Activated T-helper 2 cell treated with anti-CD3 and anti-CD28 coated beads, Interferon-gamma antibody, Interleukin-2, Interleukin-4, amounts not matched to agents 10 μg/mL and 5 μg/mL and 100 μg/mL, durations not matched to agents 14 hours and 24 hours and 36 hours (primary cell): ENCODE measurements around the gene CCDC50. TPM values are rescaled to one million over a fixed set of nuclear protein-coding genes. Genes with fewer than 3 reads are reported as not detected.

ENCODE experiments used
- DNase-seq: peaks from one replicate; pipeline ENCODE4 v3.0.0; 2021; ENCODE audit warnings: low spot score
- H3K27ac Mint-ChIP-seq: one replicate; pipeline ENCODE4 v1.8.0; 2021; ENCODE audit warnings: mixed read lengths
- H3K27me3 Mint-ChIP-seq: one replicate; pipeline ENCODE4 v1.8.0; 2021; ENCODE audit warnings: low read depth, mixed read lengths
- H3K36me3 Mint-ChIP-seq: one replicate; pipeline ENCODE4 v1.8.0; 2021; ENCODE audit warnings: low read depth, mixed read lengths
- H3K4me1 Mint-ChIP-seq: one replicate; pipeline ENCODE4 v1.8.0; 2021; ENCODE audit warnings: low read depth, mixed read lengths
- H3K4me3 Mint-ChIP-seq: one replicate; pipeline ENCODE4 v1.8.0; 2021; ENCODE audit warnings: low read depth, mild to moderate bottlenecking, moderate library complexity, mixed read lengths
- H3K9me3 Mint-ChIP-seq: one replicate; pipeline ENCODE4 v1.8.0; 2021; ENCODE audit warnings: mixed read lengths
- intact Hi-C: fragments of 100-400 bp; cut with micrococcal nuclease; formaldehyde crosslinking; loops from one replicate; pipeline ENCODE4 v1.15.1; 2023
- total RNA-seq: library from RNA; stranded (reverse); gene quantifications from 2 replicates; pipeline ENCODE4 v1.2.3, GENCODE V29; 2022

CCDC50 gene
- total RNA-seq, 1 donor from 2014 or later, result 32.1 TPM

DNA sequence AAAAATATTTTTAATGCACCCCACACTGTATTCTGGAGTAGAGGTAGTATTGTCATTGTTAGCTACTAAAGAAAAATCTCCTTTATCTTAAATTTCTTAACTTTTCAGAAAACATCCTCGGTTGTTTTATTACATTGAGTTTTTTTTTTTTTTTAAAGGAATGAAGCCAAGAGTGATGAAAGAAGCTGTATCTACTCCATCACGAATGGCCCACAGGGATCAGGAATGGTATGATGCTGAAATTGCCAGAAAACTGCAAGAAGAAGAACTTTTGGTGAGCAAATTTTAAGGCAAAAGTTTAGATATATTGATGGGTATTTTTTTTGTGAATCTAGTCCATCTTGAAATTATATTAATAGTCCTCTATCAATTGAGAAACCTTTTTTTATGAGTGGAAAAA, 50.8 kb downstream of the CCDC50 start:
- no peaks in the 10 kb centered on the region for H3K27me3 Mint-ChIP-seq
- no peak for DNase-seq
- peaks cover 10% of the 10 kb centered on the region for H3K36me3 Mint-ChIP-seq
- no peaks in the 10 kb centered on the region for H3K9me3 Mint-ChIP-seq
- no peak overlapping the region for H3K4me3 Mint-ChIP-seq
- peaks cover 12% of the 10 kb centered on the region for H3K4me1 Mint-ChIP-seq
- H3K27ac Mint-ChIP-seq, result no peak overlapping the region
- intact Hi-C loops, result loop anchor here (10.0 kb wide), 1 partner anchor 135 kb away; no protein-coding TSS in a partner anchor

DNA sequence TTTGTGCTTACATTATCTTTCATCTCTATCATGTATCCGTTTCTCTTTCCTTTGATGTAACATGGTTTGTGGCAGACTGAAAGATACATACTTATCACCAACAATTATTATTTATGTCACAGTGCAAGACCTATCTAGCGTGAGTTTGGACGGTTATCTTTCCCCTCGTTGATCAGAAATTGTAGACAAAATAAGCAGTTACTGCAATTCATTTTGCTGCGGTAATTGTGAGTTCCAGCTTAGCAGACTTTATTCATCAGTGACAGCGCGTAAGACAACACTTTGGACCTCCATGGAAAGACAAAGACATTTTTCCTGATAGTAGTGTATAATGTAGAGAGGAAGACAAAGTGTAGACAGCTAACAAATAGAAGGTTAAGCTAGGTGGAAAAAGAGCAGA, 52.1 kb downstream of the CCDC50 start:
- Mint-ChIP-seq H3K4me3 (no peak overlapping the region), H3K4me1 (peaks cover 12% of the 10 kb centered on the region), H3K27me3 (no peaks in the 10 kb centered on the region), H3K36me3 (peaks cover 10% of the 10 kb centered on the region), H3K9me3 (no peaks in the 10 kb centered on the region), H3K27ac (no peak overlapping the region)
- intact Hi-C loops, result loop anchor here (10.0 kb wide), 1 partner anchor 137 kb away; no protein-coding TSS in a partner anchor
- no peak for DNase-seq

DNA sequence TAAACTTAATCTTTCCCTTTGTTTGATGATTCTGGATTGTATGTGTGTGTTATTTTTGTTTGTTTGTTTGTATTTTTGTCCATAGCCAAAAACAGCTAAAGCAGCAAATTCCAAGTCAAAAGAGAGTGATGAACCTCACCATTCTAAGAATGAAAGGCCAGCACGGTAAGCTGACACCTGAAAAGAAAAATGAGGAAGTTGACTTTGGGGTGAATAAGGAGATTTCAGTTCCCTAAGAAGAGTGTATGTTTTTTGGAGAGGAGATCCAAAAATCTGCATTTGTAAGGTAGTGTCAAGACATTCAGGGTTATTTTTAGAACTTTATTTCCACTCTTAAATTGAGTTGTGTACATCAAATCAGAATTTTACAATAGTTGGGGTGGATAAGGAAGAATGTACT, 53.5 kb downstream of the CCDC50 start:
- H3K9me3 Mint-ChIP-seq, result no peaks in the 10 kb centered on the region
- no peaks in the 10 kb centered on the region for H3K27me3 Mint-ChIP-seq
- no peak for DNase-seq
- H3K27ac Mint-ChIP-seq, result no peak overlapping the region
- H3K4me3 Mint-ChIP-seq, result no peak overlapping the region
- peaks cover 12% of the 10 kb centered on the region for H3K4me1 Mint-ChIP-seq
- intact Hi-C loops, result loop anchor here (10.0 kb wide), 1 partner anchor 138 kb away; no protein-coding TSS in a partner anchor
- peaks cover 10% of the 10 kb centered on the region for H3K36me3 Mint-ChIP-seq

DNA sequence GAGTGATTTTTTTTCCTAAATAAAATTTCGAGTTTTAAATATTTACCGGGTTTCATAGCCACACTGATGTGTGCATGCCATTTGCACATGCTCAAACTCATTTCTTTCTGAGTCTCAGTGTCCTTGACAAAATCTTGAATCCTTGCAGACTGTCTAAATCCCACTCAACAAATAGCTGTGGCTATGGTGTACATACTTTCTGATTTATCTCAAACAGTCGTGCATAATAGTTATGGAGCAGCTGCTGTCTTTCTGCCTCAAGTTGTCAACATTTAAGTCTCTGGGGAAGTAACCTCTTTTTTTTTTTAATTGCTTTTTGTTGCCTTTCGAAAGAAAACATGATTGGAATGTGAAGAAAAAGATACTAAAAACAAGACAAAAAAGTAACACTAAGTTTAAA, 53.9 kb downstream of the CCDC50 start:
- Mint-ChIP-seq H3K27me3 (no peaks in the 10 kb centered on the region), H3K36me3 (peaks cover 10% of the 10 kb centered on the region), H3K9me3 (no peaks in the 10 kb centered on the region), H3K4me1 (peaks cover 12% of the 10 kb centered on the region), H3K4me3 (no peak overlapping the region), H3K27ac (no peak overlapping the region)
- no peak for DNase-seq
- intact Hi-C loops, result loop anchor here (10.0 kb wide), 1 partner anchor 138 kb away; no protein-coding TSS in a partner anchor

DNA sequence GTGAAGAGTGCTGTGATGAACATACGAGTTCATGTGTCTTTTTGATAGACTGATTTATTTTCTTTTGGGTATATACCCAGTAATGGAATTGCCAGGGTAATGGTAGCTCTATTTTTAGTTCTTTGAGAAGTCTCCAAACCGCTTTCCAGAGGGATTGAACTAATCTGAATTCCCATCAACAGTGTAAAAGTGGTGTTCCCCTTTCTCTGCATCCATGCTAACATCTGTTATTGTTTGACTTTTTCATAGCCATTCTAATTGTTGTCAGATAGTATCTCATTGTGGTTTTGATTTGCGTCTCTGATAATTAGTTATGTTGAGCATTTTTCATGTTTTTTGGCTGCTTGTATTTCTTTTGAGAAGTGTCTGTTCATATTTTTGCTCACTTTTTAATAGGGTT, 55.9 kb downstream of the CCDC50 start:
- Mint-ChIP-seq H3K36me3 (peaks cover 10% of the 10 kb centered on the region), H3K9me3 (no peaks in the 10 kb centered on the region), H3K27ac (no peak overlapping the region), H3K4me3 (no peak overlapping the region), H3K27me3 (no peaks in the 10 kb centered on the region), H3K4me1 (peaks cover 4% of the 10 kb centered on the region)
- DNase-seq, result no peak
- intact Hi-C loops, result loop anchor here (10.0 kb wide), 1 partner anchor 140 kb away; no protein-coding TSS in a partner anchor

DNA sequence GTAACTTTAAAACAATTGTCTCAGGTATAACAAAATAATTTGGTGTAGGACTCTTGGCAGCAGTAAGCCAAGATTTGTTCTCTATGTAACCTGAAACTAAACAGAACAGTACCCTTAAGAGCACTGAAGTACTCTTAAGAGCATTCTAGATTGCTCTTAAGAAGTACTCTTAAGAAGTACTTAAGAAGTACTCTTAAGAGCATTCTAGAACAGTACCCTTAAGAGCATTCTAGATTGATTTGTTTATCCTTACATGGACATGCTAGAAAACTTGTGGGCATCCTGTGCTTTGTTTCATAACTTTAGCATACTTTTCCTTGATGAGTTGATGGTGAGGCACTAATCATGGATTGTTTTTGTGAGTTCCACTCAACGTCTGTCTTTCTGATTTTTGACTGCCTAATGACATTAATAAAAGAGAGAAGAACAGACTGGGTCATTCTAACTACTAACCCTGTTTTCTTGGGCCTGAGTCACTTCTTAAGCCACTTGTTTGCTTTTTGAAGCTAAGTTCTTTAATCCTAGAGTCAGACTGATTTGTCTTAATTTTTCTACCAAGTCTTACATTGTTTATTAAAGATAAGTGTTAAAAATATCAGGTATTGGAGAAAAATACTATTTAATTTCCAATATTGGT, 58.4 kb downstream of the CCDC50 start:
- DNase-seq, result no peak
- no peak overlapping the region for H3K27ac Mint-ChIP-seq
- H3K4me1 Mint-ChIP-seq, result no peaks in the 10 kb centered on the region
- peaks cover 4% of the 10 kb centered on the region for H3K36me3 Mint-ChIP-seq
- H3K27me3 Mint-ChIP-seq, result no peaks in the 10 kb centered on the region
- H3K4me3 Mint-ChIP-seq, result no peak overlapping the region
- H3K9me3 Mint-ChIP-seq, result no peaks in the 10 kb centered on the region
- intact Hi-C loops, result loop anchor here (10.0 kb wide), 1 partner anchor 143 kb away; no protein-coding TSS in a partner anchor

DNA sequence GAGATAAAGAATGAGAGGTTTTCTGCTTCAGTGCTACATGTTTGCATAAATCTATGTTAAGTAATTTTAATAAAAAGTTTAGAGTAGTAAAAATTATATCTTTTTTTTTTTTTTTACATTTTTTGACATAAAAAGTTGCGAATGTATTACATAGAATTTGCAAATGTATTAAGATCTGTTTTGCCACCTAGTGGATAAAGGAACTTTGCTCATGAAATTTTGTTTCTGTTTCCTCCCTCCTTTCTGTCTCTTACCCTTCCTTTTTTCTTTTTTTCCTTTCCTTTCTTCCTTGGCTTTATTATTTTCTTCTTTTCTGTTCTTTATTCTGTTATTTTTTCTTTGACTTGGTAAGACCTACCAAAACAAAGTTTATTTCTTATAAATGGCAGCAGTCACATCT, 59.6 kb downstream of the CCDC50 start:
- Mint-ChIP-seq H3K27me3 (no peaks in the 10 kb centered on the region), H3K9me3 (no peaks in the 10 kb centered on the region), H3K27ac (no peak overlapping the region), H3K4me3 (no peak overlapping the region), H3K36me3 (no peaks in the 10 kb centered on the region), H3K4me1 (no peaks in the 10 kb centered on the region)
- intact Hi-C loops, result loop anchor here (10.0 kb wide), 1 partner anchor 144 kb away; no protein-coding TSS in a partner anchor
- DNase-seq, result no peak

DNA sequence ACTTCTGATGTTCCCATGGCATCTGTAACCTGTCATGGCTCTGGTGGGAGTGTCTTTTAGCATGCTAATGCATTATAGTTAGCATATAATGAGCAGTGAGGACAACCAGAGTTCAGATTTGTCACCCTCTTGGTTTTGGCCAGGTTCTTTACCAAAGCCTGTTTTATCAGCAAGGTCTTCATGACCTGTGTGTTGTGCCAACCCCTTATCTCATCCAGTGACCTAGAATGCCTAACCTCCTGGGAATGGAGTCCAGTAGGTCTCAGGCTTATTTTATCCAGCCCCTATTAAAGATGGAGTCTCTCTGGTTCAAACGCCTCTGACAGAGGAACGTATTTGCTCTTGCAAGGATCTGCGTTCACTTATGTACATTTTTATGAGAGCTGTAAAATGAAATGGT, 61.4 kb downstream of the CCDC50 start:
- intact Hi-C loops, result no loop called here
- Mint-ChIP-seq H3K4me3 (no peak overlapping the region), H3K36me3 (no peaks in the 10 kb centered on the region), H3K4me1 (no peaks in the 10 kb centered on the region), H3K27ac (no peak overlapping the region), H3K27me3 (no peaks in the 10 kb centered on the region), H3K9me3 (no peaks in the 10 kb centered on the region)
- DNase-seq, result no peak

DNA sequence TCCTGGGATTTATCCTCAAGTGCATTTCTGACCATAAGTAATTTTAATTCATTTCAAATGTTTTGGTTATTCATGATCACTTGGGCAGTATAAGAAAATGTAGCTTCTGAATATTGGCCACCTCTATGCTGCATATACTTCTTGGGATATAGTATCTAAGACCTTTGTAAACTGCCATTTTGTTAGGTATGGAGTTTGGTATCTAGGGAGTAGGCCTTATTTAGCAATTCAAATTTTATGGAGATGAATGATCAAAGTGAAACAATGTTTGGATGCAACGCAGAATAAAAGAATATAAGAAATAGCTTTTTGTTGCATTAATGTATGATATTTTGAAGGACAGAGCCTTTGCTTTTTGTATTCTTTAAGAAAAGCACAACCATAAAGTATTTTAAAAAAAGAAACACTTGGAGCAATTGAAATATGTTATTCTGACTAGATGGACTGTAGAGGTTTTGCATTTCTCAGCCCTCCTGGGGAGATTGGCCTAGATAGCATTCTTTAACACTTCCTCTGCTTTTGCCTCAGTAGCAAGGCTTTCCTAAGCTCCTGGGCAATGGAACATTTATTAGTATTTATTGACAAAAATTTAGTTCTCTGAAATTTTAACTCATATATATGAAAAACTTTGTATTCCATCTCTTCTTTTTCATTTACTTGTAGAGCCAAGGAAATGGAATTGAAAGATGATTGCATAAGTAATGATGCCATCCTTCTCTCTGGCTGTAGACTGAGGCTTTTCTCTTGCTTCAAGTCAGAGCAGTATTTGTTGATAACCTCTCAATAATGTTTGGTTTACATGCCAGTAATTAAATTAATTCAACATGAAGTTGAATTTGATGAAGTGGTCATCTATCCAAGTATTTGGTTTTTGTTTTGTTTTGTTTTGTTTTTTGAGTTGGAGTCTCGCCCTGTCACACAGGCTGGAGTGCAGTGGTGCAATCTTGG, 62.9 kb downstream of the CCDC50 start:
- H3K4me3 Mint-ChIP-seq, result no peak overlapping the region
- no peaks in the 10 kb centered on the region for H3K4me1 Mint-ChIP-seq
- intact Hi-C loops, result no loop called here
- no peaks in the 10 kb centered on the region for H3K36me3 Mint-ChIP-seq
- no peak overlapping the region for H3K27ac Mint-ChIP-seq
- no peaks in the 10 kb centered on the region for H3K27me3 Mint-ChIP-seq
- no peaks in the 10 kb centered on the region for H3K9me3 Mint-ChIP-seq
- no peak for DNase-seq

DNA sequence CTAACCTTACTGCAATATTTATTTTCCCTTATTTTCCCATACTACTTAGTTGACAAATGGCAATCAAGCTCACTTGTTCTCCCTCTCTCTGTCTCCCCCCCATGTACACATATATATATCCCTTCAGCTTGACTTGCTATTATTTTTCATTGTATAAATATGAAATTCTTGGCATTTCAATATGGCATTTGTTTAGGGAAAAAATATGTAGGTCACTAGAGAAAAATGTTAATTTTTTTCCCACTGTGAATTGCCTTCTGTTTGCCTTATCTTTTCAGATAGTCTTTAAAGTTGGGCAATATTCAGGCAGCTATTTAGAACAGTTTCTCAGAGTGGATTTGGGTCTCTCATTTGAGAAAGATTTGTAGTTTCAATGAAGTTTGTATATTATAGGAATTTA, 64.0 kb downstream of the CCDC50 start:
- Mint-ChIP-seq H3K27me3 (no peaks in the 10 kb centered on the region), H3K36me3 (no peaks in the 10 kb centered on the region), H3K4me3 (no peak overlapping the region), H3K27ac (no peak overlapping the region), H3K9me3 (no peaks in the 10 kb centered on the region), H3K4me1 (no peaks in the 10 kb centered on the region)
- DNase-seq, result no peak
- intact Hi-C loops, result no loop called here

DNA sequence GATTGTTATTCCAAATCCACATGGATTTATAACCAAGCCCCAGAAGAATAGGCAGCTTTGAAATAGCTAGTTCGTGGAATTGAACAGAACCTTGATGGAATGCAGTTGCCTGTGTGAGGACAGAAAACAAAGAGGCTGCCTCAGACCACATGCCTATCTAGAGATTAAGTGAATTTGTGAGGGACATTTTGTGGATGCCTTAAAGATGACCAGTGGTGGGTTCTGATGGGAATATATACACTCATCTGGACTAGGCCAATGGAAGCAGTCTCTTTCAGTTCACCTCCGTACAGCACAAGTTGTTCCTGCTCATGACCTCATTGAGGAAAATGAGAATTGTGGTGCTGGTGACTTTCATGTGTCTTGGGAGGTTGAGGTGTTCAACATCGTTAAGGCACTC, 68.6 kb downstream of the CCDC50 start:
- H3K4me1 Mint-ChIP-seq, result no peaks in the 10 kb centered on the region
- H3K36me3 Mint-ChIP-seq, result no peaks in the 10 kb centered on the region
- no peak overlapping the region for H3K4me3 Mint-ChIP-seq
- no peak for DNase-seq
- intact Hi-C loops, result no loop called here
- no peak overlapping the region for H3K27ac Mint-ChIP-seq
- H3K9me3 Mint-ChIP-seq, result no peaks in the 10 kb centered on the region
- H3K27me3 Mint-ChIP-seq, result no peaks in the 10 kb centered on the region

DNA sequence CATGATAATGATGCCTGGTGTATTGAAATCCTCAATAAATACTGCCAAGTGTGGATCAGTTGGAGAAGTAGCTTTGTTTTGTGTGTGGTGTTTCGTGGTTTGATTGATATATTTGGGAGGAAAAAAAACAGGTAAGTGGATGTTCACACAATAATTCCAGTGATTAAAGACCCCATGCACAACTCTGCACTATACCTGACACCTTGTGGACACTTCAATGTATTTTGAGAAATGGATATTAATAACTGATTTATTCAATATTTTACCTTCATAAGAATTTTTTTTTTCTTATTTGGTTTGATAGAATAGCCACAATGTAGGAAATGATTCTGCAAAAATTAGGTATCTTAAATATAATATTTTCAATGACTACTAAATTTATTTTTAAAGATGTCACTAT, 69.4 kb downstream of the CCDC50 start:
- Mint-ChIP-seq H3K4me1 (no peaks in the 10 kb centered on the region), H3K27me3 (no peaks in the 10 kb centered on the region), H3K36me3 (no peaks in the 10 kb centered on the region), H3K4me3 (no peak overlapping the region), H3K27ac (no peak overlapping the region), H3K9me3 (no peaks in the 10 kb centered on the region)
- intact Hi-C loops, result no loop called here
- DNase-seq, result no peak

DNA sequence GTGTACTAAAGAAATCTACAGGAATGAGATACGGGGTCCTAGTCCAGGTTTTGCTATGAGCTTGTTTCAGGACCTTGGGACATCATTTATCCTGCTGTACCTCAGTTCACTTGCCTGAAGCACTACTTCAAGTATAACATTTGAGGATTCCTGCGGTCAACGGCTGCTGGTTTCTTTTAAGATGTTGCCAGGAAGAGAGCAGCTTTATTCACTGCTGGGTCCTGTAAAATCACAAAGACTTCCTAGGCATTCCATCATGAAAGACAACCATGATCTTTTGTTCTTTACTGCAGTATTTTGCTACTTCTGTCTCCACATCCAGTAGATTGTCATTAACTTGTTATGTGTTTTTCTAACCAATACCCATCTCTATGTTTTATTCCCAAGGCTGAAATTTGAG, 70.7 kb downstream of the CCDC50 start:
- DNase-seq, result no peak
- Mint-ChIP-seq H3K36me3 (no peaks in the 10 kb centered on the region), H3K27me3 (no peaks in the 10 kb centered on the region), H3K27ac (no peak overlapping the region), H3K4me1 (no peaks in the 10 kb centered on the region), H3K4me3 (no peak overlapping the region), H3K9me3 (no peaks in the 10 kb centered on the region)
- intact Hi-C loops, result no loop called here
